ENCODE data around the gene REEP5. TPM values are rescaled to one million over a fixed set of nuclear protein-coding genes. Genes with fewer than 3 reads are reported as not detected.
"Not testable (repeated sequence)": the region's sequence is repeated elsewhere in the genome, so short reads cannot be mapped to it uniquely, and the experiment has no call there.

The REEP5 gene
- total RNA-seq, 1 donor from 2014 or later = 96.4 TPM

DNA sequence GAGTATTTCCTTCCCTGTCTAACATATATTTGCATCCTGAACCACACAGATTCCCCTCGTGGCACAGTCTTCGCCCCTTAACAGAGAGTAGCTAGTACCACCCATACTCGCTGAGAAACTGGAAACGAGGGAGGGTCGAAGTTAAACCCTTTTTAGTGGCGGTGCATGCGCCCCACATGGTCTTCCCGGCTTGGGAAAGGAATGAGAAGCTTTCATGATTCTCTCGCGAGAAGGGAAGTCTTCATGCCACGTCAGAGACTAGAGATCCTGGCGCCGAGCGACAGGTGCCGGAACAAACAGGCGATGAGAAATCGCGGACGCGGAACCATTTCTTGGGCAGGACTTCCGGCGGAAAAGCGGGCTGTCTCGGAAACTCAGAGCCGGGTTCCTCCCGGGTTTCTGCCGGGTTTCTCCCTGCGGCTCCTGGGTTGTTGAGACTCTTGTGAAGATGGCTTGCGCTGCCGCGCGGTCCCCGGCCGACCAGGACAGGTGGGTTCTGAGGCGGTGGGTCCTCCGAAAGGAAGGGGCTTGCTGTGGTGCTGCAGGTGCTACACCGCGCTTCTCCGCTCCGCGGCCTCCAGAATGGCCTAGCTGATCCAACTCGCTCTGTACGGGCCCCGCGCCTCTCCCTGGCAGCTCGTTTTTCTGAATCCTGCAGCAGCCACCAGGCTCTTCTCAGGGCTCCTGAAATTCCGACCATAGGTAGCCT lies 60.9 kb downstream of the REEP5 start, which contains the start of gene SRP19:
SRP19 (plus strand) TSS at position 359 of the 709 bp plus-strand sequence; CDS start at position 449, 90 bp downstream.
- Histone ChIP-seq H3K4me3 (peak within 1 kb of the TSS; percentile 100), H3K9me3 (no peaks in the 10 kb centered on the region), H3K27ac (peak within 1 kb of the TSS; percentile 89), H3K27me3 (ENCODE audit: low read depth) (no peaks in the 10 kb centered on the region), H3K36me3 (peaks cover 37% of the 10 kb centered on the region), H3K4me1 (peaks cover 27% of the 10 kb centered on the region)
- DNase-seq (peak; percentile 96), ATAC-seq (peak; percentile 96 to 99)
- intact Hi-C loops (cut with DNase I) = no loop called here
- TF ChIP-seq, protein P1, sequence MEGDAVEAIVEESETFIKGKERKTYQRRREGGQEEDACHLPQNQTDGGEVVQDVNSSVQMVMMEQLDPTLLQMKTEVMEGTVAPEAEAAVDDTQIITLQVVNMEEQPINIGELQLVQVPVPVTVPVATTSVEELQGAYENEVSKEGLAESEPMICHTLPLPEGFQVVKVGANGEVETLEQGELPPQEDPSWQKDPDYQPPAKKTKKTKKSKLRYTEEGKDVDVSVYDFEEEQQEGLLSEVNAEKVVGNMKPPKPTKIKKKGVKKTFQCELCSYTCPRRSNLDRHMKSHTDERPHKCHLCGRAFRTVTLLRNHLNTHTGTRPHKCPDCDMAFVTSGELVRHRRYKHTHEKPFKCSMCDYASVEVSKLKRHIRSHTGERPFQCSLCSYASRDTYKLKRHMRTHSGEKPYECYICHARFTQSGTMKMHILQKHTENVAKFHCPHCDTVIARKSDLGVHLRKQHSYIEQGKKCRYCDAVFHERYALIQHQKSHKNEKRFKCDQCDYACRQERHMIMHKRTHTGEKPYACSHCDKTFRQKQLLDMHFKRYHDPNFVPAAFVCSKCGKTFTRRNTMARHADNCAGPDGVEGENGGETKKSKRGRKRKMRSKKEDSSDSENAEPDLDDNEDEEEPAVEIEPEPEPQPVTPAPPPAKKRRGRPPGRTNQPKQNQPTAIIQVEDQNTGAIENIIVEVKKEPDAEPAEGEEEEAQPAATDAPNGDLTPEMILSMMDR (IDR thresholded peaks at IDR 0.05) = no peak

DNA sequence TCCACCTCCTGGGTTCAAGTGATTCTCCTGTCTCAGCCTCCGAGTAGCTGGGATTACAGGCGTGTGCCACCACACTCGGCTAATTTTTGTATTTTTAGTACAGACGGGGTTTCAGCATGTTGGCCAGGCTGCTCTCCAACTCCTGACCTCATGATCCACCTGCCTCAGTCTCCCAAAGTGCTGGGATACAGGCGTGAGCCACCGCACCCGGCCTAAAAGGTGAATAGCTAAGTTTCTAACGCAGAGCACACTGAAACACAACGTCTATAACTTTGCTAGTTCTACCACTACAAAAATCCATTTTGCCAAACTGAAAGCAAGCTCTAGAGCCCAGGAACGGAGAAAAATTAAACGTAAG lies 61.5 kb downstream of the REEP5 start:
- Histone ChIP-seq H3K36me3 (peaks cover 31% of the 10 kb centered on the region), H3K4me1 (peaks cover 27% of the 10 kb centered on the region), H3K4me3 (peak overlapping the region; percentile 100), H3K27ac (peak overlapping the region; percentile 89)
- DNase-seq; ATAC-seq; intact Hi-C loops (cut with DNase I); H3K9me3 ChIP-seq; H3K27me3 ChIP-seq (ENCODE audit: low read depth): not testable (repeated sequence)

DNA sequence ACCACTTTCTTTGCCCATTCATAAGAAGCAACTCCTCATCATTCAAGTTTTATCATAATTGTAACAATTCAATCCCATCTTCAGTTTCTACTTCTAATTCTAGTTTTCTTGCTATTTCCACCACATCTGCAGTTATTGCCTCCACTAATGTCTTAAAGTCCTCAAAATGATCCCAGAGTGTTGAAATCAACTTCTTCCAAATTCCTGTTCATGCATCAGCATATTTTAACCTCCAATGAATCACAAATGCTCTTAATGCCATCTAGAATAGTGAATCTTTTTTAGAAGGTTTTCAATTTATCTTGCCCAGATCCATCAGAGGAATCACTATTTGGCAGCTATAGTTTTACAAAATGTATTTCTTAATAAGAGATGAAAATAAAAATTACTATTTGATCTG lies 64.2 kb downstream of the REEP5 start:
- DNase-seq (no peak), ATAC-seq (no peak)
- no peak overlapping the region for H3K27ac ChIP-seq
- H3K4me1 ChIP-seq = peaks cover 16% of the 10 kb centered on the region
- H3K9me3 ChIP-seq = no peaks in the 10 kb centered on the region
- H3K36me3 ChIP-seq = peaks cover 5% of the 10 kb centered on the region
- TF ChIP-seq, protein P1 (IDR thresholded peaks at IDR 0.05) = no peak
- intact Hi-C loops (cut with DNase I) = no loop called here
- no peak overlapping the region for H3K4me3 ChIP-seq
- H3K27me3 ChIP-seq (ENCODE audit: low read depth) = no peaks in the 10 kb centered on the region

DNA sequence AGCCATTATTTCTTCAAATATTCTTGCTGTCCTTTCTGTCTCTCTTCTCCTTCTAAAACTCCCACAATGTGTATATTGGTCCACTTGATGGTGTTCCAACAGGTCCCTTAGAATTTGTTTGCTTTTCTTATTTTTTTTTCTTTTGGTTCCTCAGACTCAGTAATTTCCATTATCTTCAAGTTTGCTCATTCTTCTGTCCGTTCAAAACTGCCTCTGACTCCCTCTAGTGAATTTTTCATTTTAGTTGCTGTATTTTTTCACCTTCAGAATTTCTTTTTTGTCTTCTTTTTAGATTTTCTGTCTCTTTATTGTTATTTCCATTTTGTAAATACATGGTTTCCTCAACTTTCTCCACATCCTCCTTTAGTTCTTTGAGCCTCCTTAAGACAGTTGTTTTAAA lies 67.4 kb downstream of the REEP5 start:
- DNase-seq (no peak), ATAC-seq (no peak)
- Histone ChIP-seq H3K36me3 (no peaks in the 10 kb centered on the region), H3K27me3 (ENCODE audit: low read depth) (no peaks in the 10 kb centered on the region), H3K9me3 (no peaks in the 10 kb centered on the region), H3K4me3 (no peak overlapping the region), H3K27ac (no peak overlapping the region), H3K4me1 (no peaks in the 10 kb centered on the region)
- TF ChIP-seq, protein P1 (IDR thresholded peaks at IDR 0.05) = no peak
- intact Hi-C loops (cut with DNase I) = no loop called here

DNA sequence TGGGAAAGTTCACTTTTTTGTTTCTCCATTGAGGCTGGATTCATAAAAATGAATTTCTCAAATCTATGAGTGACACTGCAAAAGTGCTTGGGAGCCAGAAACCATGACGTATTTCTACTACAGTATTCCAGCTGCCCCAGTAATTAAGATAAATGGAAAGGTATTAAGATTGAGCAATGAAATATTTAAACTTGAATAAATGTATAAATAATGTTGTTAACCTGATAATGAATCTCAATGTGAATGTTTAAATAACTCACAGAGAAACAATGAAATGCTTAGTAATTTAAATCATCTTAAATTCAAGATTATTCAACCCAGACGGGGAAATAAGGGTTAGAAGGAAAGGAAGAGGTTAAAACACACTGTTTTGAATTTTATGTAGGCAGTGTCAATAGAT lies 72.1 kb downstream of the REEP5 start:
- H3K4me1 ChIP-seq = no peaks in the 10 kb centered on the region
- H3K27me3 ChIP-seq (ENCODE audit: low read depth) = no peaks in the 10 kb centered on the region
- DNase-seq (no peak), ATAC-seq (no peak)
- no peak overlapping the region for H3K27ac ChIP-seq
- H3K36me3 ChIP-seq = no peaks in the 10 kb centered on the region
- no peaks in the 10 kb centered on the region for H3K9me3 ChIP-seq
- H3K4me3 ChIP-seq = no peak overlapping the region
- intact Hi-C loops (cut with DNase I) = no loop called here
- TF ChIP-seq, protein P1 (IDR thresholded peaks at IDR 0.05) = no peak

DNA sequence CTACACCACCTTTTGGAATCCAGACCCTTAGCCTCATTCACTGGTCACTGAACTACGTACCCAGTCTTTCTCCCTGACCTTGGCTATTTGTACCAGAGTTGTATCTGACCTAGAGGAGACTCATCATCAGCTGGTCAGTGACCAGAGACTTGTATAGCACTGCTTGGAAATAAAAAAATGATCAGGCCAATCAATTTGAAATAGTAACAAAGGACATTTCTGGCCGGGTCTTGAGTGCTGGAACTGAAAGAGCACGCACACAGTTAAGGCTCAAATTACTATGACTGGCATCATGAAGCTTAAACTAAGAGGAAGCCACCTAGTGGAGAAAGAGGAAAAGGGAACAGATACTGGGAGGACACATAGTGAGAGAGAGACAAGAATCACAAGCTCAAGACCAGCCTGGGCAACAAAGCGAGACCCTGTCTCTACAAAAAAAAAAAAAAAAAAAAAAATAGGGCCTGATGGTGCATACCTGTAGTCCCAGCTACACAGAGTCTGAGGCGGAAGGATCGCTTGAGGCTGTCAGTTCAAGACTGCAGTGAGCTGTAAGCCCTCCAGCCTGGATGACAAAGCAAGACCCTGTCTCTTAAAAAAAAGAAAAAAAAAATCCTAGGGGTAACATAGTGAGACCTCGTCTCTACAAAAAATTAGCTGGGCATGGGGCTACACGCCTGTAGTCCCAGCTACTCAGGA lies 73.8 kb downstream of the REEP5 start:
- no peak overlapping the region for H3K27ac ChIP-seq
- no peaks in the 10 kb centered on the region for H3K36me3 ChIP-seq
- DNase-seq = no peak
- no peak overlapping the region for H3K4me3 ChIP-seq
- no peaks in the 10 kb centered on the region for H3K4me1 ChIP-seq
- TF ChIP-seq, protein P1 (IDR thresholded peaks at IDR 0.05) = peak; percentile 67
- no peaks in the 10 kb centered on the region for H3K9me3 ChIP-seq
- intact Hi-C loops (cut with DNase I) = no loop called here
- peak; percentile 90 to 91 for ATAC-seq
- H3K27me3 ChIP-seq (ENCODE audit: low read depth) = no peaks in the 10 kb centered on the region

All from lower lobe of right lung (tissue), 2 donors.